ENCODE results near the gene TRMT61B.
A peak's percentile ranks its signal among the peaks of the same experiment; 100 is the strongest.

The TRMT61B gene

DNA sequence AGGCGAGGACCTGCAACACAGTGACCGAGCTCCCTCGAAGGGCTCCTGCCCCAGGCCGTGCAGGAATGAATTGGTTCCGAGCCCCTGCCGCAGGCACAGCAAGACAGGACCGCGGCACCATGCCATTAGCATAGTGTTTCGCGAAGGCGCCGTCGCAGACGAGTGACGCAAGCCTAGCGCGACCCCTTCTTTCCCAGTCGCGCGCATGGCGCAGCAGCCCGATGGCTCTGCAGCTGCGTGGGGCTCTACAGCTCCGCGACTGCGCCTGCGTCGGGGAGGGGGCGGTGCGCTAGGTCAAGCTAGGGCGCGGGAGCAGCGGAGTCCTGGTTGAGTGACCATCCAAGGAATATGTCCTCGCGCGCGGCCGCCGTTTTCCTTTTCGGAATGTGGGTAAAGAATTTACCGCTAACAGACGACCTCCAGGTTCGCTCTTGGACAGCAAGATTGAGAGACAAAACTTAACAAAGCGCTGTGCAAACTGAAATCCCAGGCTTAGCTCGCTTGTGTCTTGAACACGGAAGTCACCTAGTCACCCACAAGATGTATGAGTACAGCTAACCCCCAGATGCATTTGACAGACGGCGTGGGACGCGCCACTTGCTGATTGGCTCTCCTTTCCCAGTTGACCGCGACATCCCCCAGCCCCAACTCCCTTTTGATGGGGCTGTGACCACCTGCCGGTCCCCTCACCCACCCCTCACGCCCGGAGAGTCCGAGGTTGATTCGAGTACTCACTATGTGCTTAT, at the start of gene TRMT61B:
TRMT61B (minus strand) TSS at position 164 of the 746 bp plus-strand sequence; CDS start at position 132, 32 bp downstream.
- peak; percentile 96 to 98 for DNase-seq (ENCODE audit: low read depth in 2 of 2)

DNA sequence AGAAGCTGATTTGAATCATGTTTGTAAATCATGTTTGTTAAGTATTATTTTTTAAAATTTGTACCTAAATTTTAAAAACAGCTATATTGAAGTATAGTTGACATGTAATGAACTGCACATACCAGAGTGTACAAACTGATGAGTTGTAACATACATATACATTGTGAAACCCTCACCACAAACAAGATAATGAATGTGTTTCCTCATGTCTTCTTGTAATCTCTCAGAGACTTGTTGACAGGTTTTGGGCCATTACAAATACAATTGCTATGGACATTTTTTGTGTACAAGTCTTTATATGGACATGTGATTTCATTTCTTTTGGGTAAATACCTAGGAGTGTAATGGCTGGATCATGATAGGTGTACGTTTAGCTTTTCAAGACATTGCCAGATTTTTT, 45.8 kb upstream of the TRMT61B start:
- no peak for DNase-seq (ENCODE audit: low read depth in 2 of 2)

DNA sequence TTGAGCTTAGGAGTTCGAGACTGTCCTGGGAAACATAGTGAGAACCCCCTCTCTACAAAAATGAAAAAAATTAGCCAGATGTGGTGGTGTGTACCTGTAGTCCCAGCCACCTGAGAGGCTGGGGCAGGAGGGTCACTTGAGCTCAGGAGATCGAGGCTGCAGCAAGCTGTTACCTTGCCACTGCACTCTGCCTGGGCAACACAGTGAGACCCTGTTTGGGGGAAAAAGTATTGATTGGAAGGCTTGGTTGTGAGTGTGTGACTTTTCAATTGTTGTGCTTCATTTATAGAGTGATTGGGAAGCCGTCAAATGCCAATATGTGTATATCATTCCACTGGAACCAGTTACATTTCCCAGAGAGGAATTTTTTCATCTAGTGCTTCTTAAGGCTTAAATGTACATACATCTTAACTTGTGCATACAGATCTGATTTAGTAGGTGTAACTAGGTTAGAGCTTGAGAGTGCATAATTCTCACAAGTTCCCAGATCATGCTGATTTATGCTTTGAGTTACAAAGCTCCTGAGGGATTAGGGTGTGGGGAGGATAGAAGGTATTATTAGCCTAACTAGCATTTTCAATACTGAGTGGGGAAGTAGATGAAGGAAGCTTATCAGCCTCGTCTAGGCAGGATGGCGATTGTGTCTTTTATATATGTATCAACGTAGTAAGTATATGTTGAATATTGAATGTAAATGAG, 39.7 kb upstream of the TRMT61B start:
- no peak for DNase-seq (ENCODE audit: low read depth in 2 of 2)

DNA sequence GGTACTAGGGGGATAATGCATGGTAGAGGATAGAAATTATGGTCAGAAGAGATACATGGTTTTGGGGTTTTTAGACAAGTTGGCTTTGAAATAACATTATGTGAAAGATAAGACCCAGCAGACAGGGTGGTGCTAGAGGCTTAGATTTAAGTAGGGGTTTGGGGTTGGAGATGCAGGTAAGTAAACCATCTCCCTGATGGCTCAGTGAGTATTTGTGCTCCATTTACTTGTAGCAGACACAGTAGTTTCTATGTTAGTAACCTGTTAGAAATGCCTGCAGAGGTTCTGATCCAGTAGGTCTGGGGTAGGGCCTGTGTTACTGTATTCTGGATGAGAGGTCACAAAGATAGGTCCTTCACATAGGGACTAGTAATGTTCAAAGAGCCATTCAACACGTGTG, 38.1 kb upstream of the TRMT61B start:
- DNase-seq (ENCODE audit: low read depth in 2 of 2) = no peak

DNA sequence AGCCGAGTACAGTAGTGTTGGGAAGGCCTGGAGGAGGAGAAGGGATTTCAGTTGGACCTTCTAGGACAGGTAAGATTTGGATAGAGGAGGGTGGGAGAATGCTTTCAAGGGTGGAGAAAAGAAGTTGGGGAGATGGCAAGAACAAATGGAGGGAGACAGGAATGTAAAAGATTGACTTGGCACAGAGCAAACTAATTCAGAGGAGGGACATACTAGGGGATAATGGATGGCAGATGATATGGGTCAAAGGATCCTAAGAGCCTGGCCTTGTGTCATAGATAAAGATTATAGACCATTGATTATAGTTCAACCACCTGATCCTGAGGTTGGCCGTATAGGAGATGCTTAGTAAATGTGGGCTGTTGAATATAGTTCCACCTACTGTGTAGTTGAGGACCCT, 36.7 kb upstream of the TRMT61B start:
- DNase-seq (ENCODE audit: low read depth in 2 of 2) = no peak

DNA sequence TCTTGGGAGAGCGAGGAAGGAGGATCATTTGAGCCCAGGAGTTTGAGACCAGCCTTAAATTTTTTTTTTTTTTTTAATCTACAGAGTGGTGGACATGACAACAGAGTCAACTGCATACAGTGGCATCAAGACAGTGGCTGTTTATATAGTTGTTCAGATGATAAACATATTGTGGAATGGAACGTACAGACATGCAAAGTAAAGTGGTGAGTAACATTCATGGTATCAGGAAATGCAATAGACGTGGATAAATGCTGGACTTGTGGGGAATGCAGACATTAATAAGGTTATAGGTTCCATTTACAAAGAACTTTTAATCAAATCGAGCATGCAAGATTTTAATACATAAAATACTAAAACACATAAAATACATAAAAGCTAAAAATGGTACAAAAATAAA, 36.3 kb upstream of the TRMT61B start:
- no peak for DNase-seq (ENCODE audit: low read depth in 2 of 2)

DNA sequence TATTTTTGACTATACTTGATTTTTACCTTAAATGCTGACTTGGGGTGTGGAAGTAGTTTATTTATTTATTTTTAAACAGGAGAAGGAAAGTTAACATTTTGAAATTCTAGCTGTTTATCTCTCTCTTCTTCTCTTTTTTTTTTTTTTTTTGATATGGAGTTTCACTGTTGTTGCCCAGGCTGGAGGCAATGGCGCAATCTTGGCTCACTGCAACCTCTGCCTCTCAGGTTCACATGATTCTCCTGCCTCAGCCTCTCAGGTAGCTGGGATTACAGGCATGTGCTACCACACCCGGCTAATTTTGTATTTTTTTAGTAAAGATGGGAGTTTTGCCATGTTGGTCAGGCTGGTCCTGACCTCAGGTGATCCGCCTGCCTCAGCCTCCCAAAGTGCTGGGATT, 35.4 kb upstream of the TRMT61B start:
- DNase-seq (ENCODE audit: low read depth in 2 of 2) = no peak

DNA sequence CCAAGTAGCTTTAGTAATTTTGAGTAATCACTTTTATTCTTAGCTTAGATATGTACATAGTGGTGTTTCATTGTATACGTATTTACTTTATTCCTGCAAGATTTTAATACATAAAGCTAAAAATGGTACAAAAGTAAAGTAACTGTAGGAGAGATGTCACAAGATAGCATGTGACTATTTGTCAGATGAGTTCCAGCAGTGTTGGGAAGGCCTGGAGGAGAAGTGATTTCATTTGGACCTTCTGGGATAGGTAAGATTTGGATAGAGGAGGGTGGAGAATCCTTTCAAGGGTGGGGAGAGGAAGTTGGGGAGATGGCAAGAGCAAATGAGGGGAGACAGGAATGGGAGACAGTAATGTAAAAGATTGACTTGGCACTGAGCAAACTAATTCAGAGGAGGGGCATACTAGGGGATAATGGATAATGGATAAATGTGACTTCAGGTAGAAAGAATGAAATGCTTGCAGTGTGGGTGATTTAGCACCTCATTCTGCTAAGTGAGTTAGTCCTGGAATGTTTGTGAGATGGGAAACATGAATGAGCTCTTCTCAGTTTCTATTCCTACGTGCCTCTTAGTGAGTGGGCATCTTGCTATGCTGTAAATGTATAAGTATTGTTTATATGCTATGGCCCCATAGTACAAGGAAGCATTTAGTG, 34.8 kb upstream of the TRMT61B start:
- no peak for DNase-seq (ENCODE audit: low read depth in 2 of 2)

DNA sequence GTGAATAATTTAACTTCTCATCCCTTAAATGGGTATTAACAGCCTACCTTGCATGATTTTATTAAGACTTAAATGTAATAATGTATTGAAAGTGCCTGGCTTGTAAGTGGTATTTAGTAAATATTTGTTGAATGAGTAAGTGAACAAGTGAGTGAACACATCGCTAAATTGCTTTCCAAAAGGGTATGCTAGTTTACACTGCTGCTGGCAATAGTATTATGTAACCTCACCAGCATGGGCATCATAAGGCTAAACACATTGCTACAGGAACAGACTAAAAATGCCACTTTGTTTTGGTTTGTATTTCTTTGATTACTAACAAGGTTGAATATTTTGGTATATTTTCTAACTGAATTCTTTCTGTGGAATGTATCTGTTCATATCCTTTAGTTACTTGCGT, 34.2 kb upstream of the TRMT61B start:
- DNase-seq (ENCODE audit: low read depth in 2 of 2) = no peak

DNA sequence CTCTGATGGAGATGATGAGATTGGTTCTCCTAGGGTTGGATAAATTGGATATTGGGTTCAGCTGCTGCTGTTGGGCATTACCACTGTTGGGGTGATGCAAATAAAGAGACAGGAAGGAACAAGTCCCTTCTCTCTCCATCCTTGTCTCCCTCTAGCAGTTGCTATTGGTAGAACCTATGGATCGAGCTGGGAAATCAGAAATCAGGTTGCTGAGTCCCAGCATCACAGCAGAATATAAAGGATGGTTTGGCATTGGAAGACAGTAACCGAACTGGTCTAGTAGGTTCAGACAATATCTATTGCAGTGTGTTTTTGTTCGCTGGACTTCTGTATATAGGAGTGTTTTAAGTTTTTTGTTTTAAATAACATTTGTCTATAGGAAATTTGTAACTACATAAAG, 32.5 kb upstream of the TRMT61B start:
- DNase-seq (ENCODE audit: low read depth in 2 of 2) = no peak

DNA sequence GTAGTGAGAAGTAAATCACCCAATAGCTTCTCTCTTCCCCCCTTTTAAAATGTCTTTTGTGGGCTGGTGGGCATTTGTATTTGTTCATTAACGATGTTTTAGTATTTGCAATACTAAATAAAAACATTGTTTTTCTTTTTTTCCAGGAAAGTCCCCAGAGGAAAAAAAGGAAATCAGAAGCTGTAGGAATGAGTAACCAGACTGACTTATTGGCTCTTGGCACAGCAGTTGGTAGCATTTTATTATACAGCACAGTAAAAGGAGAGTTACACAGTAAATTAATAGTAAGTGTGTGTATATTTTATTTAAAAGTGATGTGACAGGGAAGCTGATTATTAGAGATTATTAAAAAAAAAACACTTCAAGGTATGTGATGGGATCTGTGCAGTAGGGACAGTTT, 31.7 kb upstream of the TRMT61B start:
- DNase-seq (ENCODE audit: low read depth in 2 of 2) = no peak

DNA sequence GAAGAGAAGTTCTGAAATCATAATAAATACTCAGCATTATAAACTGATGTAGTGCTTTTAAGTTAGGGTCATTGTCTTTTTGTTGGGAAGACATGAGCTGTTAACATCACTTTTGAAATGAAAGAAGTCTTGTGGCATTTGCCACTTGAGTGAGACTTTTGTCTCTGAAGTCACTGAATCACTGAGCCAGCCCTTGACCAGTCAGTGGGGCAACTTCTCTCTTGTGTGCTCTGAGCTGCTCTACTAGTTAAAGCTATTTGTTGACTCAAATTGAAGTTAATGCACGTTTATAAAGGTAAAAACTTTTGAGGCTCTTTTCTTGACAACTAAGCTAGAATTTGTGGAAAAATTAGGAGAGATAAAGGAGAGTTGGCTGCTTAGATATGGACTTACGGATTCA, 31.1 kb upstream of the TRMT61B start:
- no peak for DNase-seq (ENCODE audit: low read depth in 2 of 2)

DNA sequence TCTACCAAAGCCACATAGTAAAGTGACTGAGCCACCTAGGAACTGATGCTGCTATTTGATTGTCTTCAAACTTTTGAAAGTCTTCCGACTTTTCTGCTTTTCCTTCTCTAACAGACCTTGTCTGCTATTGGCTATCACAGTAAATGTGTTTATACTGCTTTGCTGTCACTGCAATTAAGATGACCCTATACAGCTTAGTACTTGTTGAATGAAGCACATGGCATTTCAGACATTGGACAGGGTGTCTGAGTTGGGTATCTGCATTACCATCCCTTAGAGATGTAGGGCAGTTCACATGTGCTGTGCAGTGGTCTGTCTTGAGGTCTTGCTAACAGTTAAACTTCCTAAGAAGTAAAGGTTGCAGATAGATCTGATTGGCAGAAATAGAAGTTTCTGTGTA, 27.9 kb upstream of the TRMT61B start:
- DNase-seq (ENCODE audit: low read depth in 2 of 2) = no peak

DNA sequence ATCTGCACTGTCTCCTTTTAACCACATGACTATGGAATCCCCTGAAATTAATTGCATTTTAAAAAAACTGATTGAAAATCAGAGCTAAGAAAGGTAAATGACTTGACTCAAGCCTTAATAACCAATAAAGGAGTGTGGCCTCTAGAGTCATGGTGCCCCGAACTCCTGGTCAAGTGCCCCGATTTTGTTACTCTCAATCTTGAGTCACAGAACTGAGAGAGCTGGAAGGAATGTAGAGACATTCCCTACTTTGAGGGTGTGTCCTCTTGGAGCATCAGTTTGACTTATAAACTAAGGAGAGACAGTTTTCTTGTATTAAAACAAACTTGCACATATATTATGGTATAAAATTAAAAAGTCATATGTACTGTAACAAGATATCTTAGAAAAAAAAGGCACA, 26.8 kb upstream of the TRMT61B start:
- no peak for DNase-seq (ENCODE audit: low read depth in 2 of 2)

DNA sequence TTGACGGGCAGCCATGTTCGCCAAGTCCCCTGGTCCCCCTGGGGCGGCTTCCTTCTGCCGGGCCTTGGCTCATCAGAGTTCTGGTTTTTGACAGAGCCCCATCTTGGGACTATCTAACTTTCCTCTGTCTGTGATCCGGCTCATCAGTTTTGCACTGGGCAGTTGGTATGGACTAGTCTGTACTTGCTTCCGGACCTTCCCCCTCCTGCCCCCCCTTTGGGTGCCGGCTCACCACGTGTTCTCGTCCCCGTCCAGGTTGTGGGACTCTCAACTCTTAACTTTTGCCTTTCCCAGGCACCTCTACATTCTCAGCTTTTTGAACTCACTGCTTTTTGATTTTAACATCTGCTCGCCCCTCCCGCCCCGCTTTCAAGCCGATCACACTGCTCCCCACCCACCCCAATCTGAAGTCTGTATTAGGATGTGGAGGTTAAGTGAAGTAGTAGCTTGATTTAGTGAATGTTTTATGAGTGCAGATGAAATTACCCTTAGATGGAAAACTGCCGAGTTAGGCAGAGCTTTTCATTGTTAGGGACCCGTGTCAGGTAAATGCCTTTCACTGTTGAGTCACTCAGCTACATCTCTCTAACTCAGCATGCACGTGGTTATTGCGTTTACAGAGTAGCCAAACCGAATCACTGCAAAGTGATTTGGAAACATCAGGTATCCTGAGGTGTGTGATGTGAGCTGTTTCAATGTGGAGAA, 25.2 kb upstream of the TRMT61B start:
- peak; percentile 13 to 30 for DNase-seq (ENCODE audit: low read depth in 2 of 2)

DNA sequence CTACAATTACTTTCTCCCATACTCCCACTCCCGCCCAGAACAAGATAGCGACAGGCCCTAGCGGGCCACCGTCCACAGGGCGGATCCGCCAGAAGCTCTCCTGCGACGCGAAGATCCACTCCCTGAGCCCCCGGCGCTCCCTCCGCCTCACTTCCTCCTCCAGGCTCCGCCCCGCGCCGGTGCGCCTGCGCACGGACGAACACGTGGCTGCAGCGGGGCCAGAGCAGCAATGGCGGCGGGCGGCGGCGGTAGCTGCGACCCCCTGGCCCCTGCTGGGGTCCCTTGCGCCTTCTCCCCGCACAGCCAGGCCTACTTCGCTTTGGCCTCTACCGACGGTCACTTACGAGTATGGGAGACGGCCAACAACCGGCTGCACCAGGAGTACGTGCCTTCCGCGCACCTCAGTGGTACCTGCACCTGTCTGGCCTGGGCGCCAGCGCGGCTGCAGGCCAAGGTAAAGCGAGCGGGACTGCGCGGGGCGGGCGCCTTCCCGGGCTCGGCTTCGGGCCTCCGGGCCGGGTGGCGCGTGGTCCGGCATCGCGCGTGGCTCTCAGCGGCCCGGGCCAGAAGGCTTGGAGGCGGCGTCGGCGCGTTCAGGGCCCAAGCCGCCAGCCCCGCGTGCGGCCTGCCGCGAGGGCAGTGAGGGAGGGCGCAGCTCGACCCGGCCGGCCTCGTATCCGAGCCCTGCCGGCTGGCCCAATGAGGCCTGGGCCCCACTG, 24.5 kb upstream of the TRMT61B start, which contains the start of gene WDR43:
WDR43 (plus strand) TSS at position 198 of the 719 bp plus-strand sequence; CDS start at position 230, 32 bp downstream.
- peak; percentile 92 to 97 for DNase-seq (ENCODE audit: low read depth in 2 of 2)

DNA sequence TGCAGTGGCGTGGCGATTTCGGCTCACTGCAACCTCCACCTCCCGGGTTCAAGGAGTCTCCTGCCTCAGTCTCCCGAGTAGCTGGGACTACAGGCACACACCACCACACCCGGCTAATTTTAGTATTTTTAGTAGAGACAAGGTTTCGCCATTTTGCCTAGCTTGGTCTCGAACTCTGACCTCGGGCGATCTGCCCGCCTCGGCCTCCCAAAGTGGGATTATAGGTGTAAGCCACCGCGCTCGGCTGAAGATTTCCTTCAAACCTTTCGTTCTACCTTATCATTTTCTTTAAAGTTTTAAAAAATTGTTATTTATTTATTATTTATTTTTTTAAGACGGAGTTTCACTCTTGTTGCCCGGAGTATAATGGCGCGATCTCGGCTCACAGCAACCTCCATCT, 23.4 kb upstream of the TRMT61B start:
- DNase-seq (ENCODE audit: low read depth in 2 of 2) = no peak

DNA sequence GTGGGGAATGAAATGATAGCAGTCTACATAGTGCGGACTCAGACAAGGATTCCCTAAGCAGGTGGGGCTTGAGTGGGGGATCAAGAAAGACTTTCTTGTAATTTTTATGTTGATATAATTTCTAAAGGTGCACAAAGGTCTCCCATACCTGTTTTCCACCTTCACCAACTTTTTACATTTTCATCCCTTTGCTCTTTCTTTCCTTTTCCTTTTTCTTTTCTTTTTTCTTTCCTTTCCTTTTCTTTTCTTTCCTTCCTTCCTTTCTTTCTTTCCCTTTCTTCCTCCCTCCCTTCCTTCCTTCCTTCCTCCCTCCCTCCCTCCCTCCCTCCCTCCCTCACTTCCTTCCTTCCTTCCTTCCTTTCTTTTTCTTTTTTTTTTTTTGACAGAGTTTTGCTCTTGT, 10.1 kb upstream of the TRMT61B start:
- DNase-seq (ENCODE audit: low read depth in 2 of 2) = no peak

DNA sequence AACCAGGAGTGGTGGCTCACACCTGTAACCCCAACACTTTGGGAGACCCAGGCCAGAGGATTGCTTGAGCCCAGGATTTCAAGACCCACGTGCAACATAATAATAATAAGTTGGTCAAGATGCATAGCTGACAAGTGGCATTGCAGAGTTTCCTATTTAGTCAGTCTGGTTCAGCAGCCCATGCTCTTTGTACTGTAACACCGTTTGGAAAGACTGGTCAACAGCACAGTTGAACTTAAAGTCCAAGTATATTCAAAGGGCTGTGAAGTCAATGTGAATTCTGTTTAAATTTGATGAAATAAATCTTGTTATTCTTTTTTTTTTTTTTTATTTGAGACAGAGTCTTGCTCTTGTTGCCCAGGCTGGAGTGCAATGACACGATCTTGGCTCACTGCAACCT, 1.5 kb upstream of the TRMT61B start:
- DNase-seq (ENCODE audit: low read depth in 2 of 2) = no peak

DNA sequence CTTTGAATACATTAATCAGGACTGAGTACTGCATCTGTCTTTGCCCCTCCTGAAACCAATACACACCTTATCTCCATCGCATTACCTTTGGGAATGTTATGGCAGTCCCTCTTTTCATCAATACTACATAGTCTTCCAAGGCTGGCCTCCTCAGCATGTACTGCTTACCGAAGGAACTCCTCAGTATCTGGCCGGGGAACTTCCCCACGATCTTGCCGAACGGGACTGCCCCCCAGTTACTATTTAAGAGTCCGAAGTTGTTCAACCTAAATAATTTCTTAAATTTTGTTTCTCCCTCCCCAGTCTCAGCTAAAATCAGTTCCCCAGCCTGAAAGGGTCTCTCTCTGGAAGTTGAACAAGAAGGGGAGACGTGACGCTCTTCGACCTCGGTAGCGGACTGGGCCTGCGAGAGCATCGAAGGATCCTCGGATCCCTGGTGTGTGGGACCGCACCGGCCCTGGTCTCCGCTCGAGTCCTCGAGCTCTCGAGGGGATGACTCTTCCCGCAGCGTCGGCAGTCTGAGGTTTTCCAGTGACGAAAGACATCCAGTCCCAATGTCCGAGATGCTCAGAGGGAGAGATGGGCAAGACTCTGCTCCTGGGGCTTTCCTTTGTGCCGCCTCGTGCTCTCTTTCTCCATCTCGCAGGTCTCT, 489 bp downstream of the TRMT61B start:
- DNase-seq (ENCODE audit: low read depth in 2 of 2) = peak; percentile 8 to 16

DNA sequence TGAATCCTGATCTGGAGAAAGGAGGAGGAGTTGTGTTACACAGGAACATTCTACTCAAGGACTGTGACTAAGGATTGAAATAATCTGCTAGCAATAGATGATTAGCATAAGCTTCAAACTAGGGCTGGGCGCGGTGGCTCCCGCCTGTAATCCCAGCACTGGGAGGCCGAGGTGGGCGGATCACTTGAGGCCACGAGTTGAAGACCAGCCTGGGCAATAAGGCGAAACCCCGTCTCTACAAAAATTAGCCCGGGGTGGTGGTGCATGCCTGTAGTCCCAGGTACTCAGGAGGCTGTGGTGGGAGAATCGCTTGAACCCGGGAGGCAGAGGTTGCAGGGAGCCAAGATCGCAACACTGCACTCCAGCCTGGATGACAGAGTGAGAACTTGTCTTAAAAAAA, 1.5 kb downstream of the TRMT61B start:
- DNase-seq (ENCODE audit: low read depth in 2 of 2) = no peak

Measured in stimulated activated CD8-positive, alpha-beta memory T cell treated with anti-CD3 and anti-CD28 coated beads, Interleukin-2, amount 100 ng/mL, for 48 hours (primary cell).